GM21619 (cell line): ENCODE data around the gene GADL1.

ENCODE experiments used
- ATAC-seq: cut with Tn5 transposase; IDR thresholded peaks from one replicate; pipeline ENCODE4 v1.9.1; 2021; ENCODE audit not compliant: unreplicated experiment

The GADL1 gene

GRCh38 chr3:30696403-30696819 lies 198.1 kb downstream of the GADL1 start:
- no peak for ATAC-seq

DNA sequence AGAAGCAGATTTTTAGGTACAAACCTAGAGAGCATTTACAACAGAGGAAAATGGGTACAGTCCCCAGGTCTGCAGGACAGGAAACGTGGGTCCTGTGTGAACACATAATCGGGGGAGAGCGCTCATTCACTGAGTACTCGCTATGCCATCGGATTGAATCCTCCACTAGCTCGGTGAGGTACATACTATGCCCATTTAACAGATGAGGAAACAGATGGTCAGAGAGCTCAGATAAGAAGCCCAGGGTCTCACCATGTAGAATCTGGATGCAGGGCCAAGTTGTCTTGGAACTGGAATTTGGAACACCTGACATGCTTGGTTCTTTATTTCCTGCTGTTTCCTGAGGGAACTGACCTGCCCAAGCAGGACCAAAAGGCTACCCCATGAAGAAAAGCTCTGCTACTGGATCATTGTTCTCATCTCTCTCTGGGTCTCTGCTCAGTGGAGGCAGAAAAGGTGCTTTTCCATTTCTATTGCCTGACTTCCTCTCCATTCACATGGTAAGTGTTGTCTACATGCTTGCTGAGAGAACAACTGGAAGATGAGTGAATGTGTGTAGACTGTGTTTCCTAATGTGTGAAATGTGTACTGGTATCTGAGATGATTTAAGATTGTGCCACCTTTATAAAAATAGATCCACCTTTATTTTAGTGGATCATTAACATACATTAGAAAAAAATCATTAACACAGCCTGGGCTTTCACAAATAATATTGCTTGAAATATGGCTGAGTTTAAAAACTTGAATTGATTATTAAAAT lies 199.0 kb downstream of the GADL1 start:
- ATAC-seq: no peak

GRCh38 chr3:30694668-30695067 lies 199.8 kb downstream of the GADL1 start:
- no peak for ATAC-seq

DNA sequence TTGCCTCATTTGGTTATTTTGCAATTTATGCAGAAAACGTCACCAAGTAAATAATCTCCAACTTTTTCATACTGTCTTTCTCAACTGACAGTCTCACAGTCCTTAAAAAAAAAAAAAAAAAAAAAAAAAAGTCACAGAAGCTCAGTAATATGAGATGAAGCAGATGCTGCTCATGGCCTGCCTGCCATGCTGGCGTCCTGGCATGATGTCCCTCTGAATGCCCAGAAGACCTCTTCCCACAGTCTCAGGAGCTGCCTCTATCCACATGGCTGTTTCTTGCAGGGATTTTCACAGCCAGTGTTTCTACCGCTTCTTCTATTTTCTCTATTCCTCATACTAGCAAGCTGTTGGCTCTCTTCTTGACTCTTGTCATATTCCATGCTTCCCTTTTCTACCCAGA lies 200.3 kb downstream of the GADL1 start:
- ATAC-seq: no peak

- peak; percentile 92 for ATAC-seq
Observed at GRCh38 chr3:30693470-30694120, 200.9 kb downstream of the GADL1 start.

GRCh38 chr3:30692498-30693130 lies 201.8 kb downstream of the GADL1 start:
- ATAC-seq: no peak

- ATAC-seq: no peak
Observed at GRCh38 chr3:30691944-30692343, 202.5 kb downstream of the GADL1 start.

DNA sequence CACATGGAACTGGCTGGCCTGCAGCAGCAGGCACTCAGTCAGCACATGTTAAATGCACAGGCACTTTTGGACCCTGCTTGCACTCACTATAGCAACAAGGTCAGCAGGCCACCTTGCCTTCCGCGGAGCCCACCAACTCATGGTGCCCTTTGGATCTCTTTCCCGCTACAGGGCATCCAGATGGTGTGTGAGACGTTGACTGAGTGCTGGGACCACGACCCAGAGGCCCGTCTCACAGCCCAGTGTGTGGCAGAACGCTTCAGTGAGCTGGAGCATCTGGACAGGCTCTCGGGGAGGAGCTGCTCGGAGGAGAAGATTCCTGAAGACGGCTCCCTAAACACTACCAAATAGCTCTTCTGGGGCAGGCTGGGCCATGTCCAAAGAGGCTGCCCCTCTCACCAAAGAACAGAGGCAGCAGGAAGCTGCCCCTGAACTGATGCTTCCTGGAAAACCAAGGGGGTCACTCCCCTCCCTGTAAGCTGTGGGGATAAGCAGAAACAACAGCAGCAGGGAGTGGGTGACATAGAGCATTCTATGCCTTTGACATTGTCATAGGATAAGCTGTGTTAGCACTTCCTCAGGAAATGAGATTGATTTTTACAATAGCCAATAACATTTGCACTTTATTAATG lies 203.1 kb downstream of the GADL1 start:
- no peak for ATAC-seq

DNA sequence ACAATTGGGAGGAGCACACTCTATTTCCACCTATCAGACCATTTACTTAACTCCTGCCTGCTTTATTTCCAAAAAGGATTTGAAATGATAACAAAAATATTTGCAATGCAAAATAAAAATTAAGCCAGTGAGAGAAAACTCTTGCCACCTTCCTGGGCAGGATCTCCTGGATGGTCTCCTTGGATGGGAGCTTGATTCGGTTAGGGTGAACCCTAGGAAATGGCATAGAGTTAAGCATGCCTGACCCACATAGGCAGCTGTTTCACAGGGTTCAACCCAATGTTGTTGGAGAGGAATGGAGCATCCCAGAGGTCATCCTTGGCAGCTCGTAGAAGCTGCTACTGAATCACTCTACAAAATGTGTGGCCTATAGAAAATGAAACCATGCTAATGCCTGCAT lies 204.3 kb downstream of the GADL1 start:
- no peak for ATAC-seq

GRCh38 chr3:30688776-30689641 lies 205.5 kb downstream of the GADL1 start:
- ATAC-seq: no peak

GRCh38 chr3:30687930-30688570 lies 206.4 kb downstream of the GADL1 start:
- no peak for ATAC-seq

GRCh38 chr3:30686799-30687198 lies 207.7 kb downstream of the GADL1 start:
- no peak for ATAC-seq

DNA sequence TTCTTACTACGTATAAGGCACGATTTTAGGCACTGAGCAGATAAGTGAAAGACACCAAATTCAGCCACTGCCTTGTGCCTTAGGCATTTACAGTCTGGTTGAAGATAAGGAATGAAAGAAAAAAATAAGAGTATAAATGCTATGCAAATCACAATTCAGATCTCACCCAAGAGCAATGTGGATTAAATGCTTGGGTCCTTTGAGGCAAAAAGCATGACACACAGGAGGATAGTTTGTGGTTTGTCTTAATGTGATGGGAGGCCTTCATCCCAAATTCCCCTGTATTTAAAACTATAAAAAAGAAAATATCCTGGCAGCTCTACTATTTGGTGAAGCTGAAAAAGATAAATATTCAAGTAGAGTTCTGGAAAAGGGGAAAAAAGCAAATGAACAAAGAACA lies 208.3 kb downstream of the GADL1 start:
- ATAC-seq: no peak

DNA sequence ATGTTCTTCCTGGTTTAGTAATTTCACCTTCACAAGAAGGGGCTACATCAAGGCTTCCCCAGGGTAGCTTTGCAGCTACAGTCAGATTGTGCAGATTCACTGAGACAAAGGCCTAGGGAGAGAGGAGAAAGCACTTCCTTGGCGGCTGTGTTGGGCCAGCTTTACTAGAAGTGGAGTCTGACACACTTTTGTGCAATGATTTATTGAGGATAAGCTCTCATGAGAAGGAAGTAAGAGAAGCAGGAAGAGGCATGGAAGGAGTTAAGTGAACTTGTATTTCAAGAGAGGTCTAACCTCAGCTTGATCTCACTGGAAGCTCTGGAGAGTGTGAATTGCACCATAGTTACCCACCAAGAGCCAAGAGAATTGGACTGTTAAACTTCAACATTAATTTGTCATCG lies 209.2 kb downstream of the GADL1 start:
- ATAC-seq: no peak

GRCh38 chr3:30684356-30684755 lies 210.1 kb downstream of the GADL1 start:
- ATAC-seq: no peak

- ATAC-seq: no peak
Observed at GRCh38 chr3:30683769-30684168, 210.7 kb downstream of the GADL1 start.

GRCh38 chr3:30682434-30683155 lies 211.9 kb downstream of the GADL1 start:
- no peak for ATAC-seq

- ATAC-seq: no peak
Observed at GRCh38 chr3:30681649-30682211, 212.7 kb downstream of the GADL1 start.
